Sigmoid colon (tissue), 4 donors: ENCODE measurements around the gene TSGA10.

ENCODE experiments used
- POLR2A ChIP-seq, 2 donors: fragments of 450-650 bp; IDR thresholded peaks; one replicate each; pipeline ENCODE4 v1.6.1; 2016; ENCODE audit warnings: antibody characterized with exemption in 2 of 2, mild to moderate bottlenecking in 2 of 2, moderate library complexity in 2 of 2
- POLR2AphosphoS5 ChIP-seq, 4 donors: sonication (generic); formaldehyde crosslinking; IDR thresholded peaks; one replicate each; pipeline ENCODE4 v1.6.1; 2017; ENCODE audit warnings: antibody characterized with exemption in 4 of 4
- TF ChIP-seq, protein P1 (sequence below), 4 experiments: fragments of 450-650 bp in 3 of 4; fragments of 200-600 bp in 1 of 4; IDR thresholded peaks; one replicate each; pipeline ENCODE4 v1.5.1; 2016 to 2019; ENCODE audit warnings: antibody characterized with exemption in 4 of 4, mild to moderate bottlenecking in 3 of 4, moderate library complexity in 2 of 4

GRCh38 chr2:99190548-99190947 is 35.8 kb upstream of the TSGA10 start:
- TF ChIP-seq POLR2AphosphoS5 (IDR thresholded peaks at IDR 0.05) (no peak), POLR2A (IDR thresholded peaks at IDR 0.05) (no peak)
- TF ChIP-seq, protein P1, sequence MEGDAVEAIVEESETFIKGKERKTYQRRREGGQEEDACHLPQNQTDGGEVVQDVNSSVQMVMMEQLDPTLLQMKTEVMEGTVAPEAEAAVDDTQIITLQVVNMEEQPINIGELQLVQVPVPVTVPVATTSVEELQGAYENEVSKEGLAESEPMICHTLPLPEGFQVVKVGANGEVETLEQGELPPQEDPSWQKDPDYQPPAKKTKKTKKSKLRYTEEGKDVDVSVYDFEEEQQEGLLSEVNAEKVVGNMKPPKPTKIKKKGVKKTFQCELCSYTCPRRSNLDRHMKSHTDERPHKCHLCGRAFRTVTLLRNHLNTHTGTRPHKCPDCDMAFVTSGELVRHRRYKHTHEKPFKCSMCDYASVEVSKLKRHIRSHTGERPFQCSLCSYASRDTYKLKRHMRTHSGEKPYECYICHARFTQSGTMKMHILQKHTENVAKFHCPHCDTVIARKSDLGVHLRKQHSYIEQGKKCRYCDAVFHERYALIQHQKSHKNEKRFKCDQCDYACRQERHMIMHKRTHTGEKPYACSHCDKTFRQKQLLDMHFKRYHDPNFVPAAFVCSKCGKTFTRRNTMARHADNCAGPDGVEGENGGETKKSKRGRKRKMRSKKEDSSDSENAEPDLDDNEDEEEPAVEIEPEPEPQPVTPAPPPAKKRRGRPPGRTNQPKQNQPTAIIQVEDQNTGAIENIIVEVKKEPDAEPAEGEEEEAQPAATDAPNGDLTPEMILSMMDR (IDR thresholded peaks at IDR 0.05), result no peak
